Peyer's patch (tissue), 4 donors: ENCODE results near the gene APOBEC2.

Experiments
- POLR2A ChIP-seq, 2 donors: fragments of 450-650 bp; IDR thresholded peaks; one replicate each; pipeline ENCODE4 v1.5.1; 2017; ENCODE audit warnings: antibody characterized with exemption in 2 of 2, mild to moderate bottlenecking in 2 of 2, moderate library complexity in 2 of 2
- TF ChIP-seq, protein P1 (sequence below), 6 experiments: fragments of 450-650 bp in 4 of 6; fragments of 200-600 bp in 2 of 6; sonication (generic) in 1 of 6; IDR thresholded peaks; one replicate each; pipeline ENCODE4 v1.5.1; 2017 to 2019; ENCODE audit warnings: antibody characterized with exemption in 6 of 6, mild to moderate bottlenecking in 3 of 6, moderate library complexity in 1 of 6

DNA sequence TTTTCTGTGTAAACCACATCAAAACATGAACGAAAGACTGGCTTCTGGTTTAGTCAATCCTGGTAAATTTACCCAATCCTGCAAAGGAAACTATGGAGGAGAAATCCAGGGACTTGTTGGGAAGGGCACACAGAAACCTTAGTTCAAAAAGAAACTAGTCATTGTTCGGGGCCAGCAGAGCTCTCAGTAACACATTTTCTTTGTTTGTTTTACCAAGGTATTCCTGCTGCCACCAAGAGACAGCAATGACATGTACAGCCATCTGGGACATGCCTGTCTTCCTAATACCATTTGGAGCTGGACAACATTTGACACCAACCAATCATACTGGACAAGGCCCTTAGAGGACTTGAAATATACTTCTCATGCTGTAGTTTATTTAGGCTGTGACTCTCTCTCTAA is 10.9 kb downstream of the APOBEC2 start:
- TF ChIP-seq, protein P1, sequence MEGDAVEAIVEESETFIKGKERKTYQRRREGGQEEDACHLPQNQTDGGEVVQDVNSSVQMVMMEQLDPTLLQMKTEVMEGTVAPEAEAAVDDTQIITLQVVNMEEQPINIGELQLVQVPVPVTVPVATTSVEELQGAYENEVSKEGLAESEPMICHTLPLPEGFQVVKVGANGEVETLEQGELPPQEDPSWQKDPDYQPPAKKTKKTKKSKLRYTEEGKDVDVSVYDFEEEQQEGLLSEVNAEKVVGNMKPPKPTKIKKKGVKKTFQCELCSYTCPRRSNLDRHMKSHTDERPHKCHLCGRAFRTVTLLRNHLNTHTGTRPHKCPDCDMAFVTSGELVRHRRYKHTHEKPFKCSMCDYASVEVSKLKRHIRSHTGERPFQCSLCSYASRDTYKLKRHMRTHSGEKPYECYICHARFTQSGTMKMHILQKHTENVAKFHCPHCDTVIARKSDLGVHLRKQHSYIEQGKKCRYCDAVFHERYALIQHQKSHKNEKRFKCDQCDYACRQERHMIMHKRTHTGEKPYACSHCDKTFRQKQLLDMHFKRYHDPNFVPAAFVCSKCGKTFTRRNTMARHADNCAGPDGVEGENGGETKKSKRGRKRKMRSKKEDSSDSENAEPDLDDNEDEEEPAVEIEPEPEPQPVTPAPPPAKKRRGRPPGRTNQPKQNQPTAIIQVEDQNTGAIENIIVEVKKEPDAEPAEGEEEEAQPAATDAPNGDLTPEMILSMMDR (IDR thresholded peaks at IDR 0.05): no peak
- TF ChIP-seq POLR2A (IDR thresholded peaks at IDR 0.05): no peak
